Vagina (tissue), 2 donors: Measurements from ENCODE around the gene MYH14.

Experiments
- POLR2A ChIP-seq, 2 donors: fragments of 450-650 bp; IDR thresholded peaks; one replicate each; pipeline ENCODE4 v1.6.1; 2017; ENCODE audit warnings: antibody characterized with exemption in 2 of 2, mild to moderate bottlenecking in 2 of 2, moderate library complexity in 2 of 2
- POLR2AphosphoS5 ChIP-seq, 2 donors: sonication (generic); formaldehyde crosslinking; IDR thresholded peaks; one replicate each; pipeline ENCODE4 v1.9.0; 2017; ENCODE audit warnings: antibody characterized with exemption in 2 of 2, mild to moderate bottlenecking in 2 of 2, low read depth in 1 of 2; ENCODE audit not compliant: insufficient read depth in 1 of 2
- TF ChIP-seq, protein P1 (sequence below), 3 experiments: fragments of 450-650 bp in 2 of 3; fragments of 200-600 bp in 1 of 3; sonication (generic) in 1 of 3; IDR thresholded peaks; one replicate each; pipeline ENCODE4 v1.5.1; 2017 to 2019; ENCODE audit warnings: antibody characterized with exemption in 3 of 3, mild to moderate bottlenecking in 2 of 3, moderate library complexity in 2 of 3

DNA sequence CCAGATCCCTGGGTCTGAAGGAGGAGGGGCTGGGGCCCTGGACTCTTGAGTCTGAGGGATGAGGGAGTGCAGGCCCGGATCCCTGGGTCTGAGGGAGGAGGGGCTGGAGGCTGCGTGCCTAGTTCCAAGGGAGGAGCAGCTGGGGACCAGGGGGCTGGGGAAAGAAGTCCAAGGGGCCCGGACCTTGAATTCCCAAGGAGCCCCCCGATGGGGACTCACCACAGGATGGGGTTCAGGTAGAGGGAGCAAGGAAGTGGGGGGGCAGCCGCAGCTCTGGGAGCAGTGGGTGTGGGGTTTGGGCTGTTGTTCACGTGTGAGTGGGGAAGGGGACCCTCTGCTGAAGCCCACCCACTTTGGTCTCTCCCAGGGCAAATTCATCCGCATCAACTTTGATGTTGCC, 23.1 kb downstream of the MYH14 start:
- TF ChIP-seq POLR2AphosphoS5 (IDR thresholded peaks at IDR 0.05; ENCODE audit: insufficient read depth in 1 of 2, low read depth in 1 of 2) (no peak), POLR2A (IDR thresholded peaks at IDR 0.05) (no peak)
- TF ChIP-seq, protein P1, sequence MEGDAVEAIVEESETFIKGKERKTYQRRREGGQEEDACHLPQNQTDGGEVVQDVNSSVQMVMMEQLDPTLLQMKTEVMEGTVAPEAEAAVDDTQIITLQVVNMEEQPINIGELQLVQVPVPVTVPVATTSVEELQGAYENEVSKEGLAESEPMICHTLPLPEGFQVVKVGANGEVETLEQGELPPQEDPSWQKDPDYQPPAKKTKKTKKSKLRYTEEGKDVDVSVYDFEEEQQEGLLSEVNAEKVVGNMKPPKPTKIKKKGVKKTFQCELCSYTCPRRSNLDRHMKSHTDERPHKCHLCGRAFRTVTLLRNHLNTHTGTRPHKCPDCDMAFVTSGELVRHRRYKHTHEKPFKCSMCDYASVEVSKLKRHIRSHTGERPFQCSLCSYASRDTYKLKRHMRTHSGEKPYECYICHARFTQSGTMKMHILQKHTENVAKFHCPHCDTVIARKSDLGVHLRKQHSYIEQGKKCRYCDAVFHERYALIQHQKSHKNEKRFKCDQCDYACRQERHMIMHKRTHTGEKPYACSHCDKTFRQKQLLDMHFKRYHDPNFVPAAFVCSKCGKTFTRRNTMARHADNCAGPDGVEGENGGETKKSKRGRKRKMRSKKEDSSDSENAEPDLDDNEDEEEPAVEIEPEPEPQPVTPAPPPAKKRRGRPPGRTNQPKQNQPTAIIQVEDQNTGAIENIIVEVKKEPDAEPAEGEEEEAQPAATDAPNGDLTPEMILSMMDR (IDR thresholded peaks at IDR 0.05), result no peak
